ENCODE data around the gene ENPEP. TPM values are rescaled to one million over a fixed set of nuclear protein-coding genes. Genes with fewer than 3 reads are reported as not detected.

Gene ENPEP
- total RNA-seq, 4 donors from 2014 or later, result 1.4 to 4.2 (median 2.1) TPM

- H3K4me1 ChIP-seq, result peaks cover 7 to 13% of the 10 kb centered on the region in 2 donors
- intact Hi-C loops (cut with DNase I; ENCODE audit: low total_unique reads), result no loop called here
- H3K9me3 ChIP-seq, result no peaks in the 10 kb centered on the region
- H3K36me3 ChIP-seq, result no peaks in the 10 kb centered on the region
- DNase-seq, result no peak
- in situ Hi-C loops (cut with MboI; ENCODE audit: low sequenced_read_pairs in 4 of 4), result no loop called here
- no peak for ATAC-seq
- no peaks in the 10 kb centered on the region for H3K27me3 ChIP-seq
- no peak overlapping the region for H3K4me3 ChIP-seq
- no peak for TF ChIP-seq POLR2A (IDR thresholded peaks at IDR 0.05)
- TF ChIP-seq, protein P1, sequence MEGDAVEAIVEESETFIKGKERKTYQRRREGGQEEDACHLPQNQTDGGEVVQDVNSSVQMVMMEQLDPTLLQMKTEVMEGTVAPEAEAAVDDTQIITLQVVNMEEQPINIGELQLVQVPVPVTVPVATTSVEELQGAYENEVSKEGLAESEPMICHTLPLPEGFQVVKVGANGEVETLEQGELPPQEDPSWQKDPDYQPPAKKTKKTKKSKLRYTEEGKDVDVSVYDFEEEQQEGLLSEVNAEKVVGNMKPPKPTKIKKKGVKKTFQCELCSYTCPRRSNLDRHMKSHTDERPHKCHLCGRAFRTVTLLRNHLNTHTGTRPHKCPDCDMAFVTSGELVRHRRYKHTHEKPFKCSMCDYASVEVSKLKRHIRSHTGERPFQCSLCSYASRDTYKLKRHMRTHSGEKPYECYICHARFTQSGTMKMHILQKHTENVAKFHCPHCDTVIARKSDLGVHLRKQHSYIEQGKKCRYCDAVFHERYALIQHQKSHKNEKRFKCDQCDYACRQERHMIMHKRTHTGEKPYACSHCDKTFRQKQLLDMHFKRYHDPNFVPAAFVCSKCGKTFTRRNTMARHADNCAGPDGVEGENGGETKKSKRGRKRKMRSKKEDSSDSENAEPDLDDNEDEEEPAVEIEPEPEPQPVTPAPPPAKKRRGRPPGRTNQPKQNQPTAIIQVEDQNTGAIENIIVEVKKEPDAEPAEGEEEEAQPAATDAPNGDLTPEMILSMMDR (IDR thresholded peaks at IDR 0.05 in 4 of 5, conservative IDR thresholded peaks at IDR 0.05 in 1 of 5), result no peak
- H3K27ac ChIP-seq, result no peak overlapping the region
Measured at GRCh38 chr4:110499126-110499525, 23.2 kb downstream of the ENPEP start.

DNA sequence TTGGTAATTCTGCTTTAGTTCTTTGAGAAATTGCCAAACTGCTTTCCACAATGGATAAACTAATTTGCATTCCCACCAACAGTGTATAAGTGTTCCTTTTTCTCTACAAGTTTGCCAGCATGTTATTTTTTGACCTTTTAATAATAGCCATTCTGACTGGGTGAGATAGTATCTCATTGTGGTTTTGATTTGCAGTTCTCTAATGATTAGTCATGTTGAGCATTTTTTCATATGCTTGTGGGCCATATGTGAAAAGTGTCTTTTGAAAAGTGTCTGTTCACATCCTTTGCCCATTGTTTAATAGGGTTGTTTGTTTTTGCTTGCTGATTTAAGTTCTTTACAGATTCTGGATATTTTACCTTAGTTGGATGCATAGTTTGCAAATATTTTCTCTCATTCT, 25.9 kb downstream of the ENPEP start:
- TF ChIP-seq, protein P1 (IDR thresholded peaks at IDR 0.05 in 4 of 5, conservative IDR thresholded peaks at IDR 0.05 in 1 of 5), result no peak
- no peak for TF ChIP-seq POLR2A (IDR thresholded peaks at IDR 0.05)
- Histone ChIP-seq H3K9me3 (no peaks in the 10 kb centered on the region), H3K36me3 (no peaks in the 10 kb centered on the region), H3K27ac (no peak overlapping the region), H3K27me3 (no peaks in the 10 kb centered on the region), H3K4me3 (no peak overlapping the region), H3K4me1 (peaks cover 10 to 20% of the 10 kb centered on the region in 2 donors)
- ATAC-seq (no peak), DNase-seq (no peak)
- in situ Hi-C loops (cut with MboI; ENCODE audit: low sequenced_read_pairs in 4 of 4) (loop anchor here in 3 of 4 donors (10.0 to 25.0 kb wide), 5 partner anchors 157 to 497 kb away; no protein-coding TSS in a partner anchor), intact Hi-C loops (cut with DNase I; ENCODE audit: low total_unique reads) (no loop called here)

GRCh38 chr4:110503270-110504083, 27.5 kb downstream of the ENPEP start:
- no peaks in the 10 kb centered on the region for H3K27me3 ChIP-seq
- H3K4me1 ChIP-seq, result peaks cover 10 to 20% of the 10 kb centered on the region in 2 donors
- in situ Hi-C loops (cut with MboI; ENCODE audit: low sequenced_read_pairs in 4 of 4) (loop anchor here in 3 of 4 donors (10.0 to 25.0 kb wide), 5 partner anchors 159 to 499 kb away; no protein-coding TSS in a partner anchor), intact Hi-C loops (cut with DNase I; ENCODE audit: low total_unique reads) (no loop called here)
- TF ChIP-seq POLR2A (IDR thresholded peaks at IDR 0.05), result no peak
- TF ChIP-seq, protein P1 (IDR thresholded peaks at IDR 0.05 in 4 of 5, conservative IDR thresholded peaks at IDR 0.05 in 1 of 5), result no peak
- peak overlapping the region; percentile 1 to 77 (median 67) for H3K27ac ChIP-seq
- ATAC-seq (peak; percentile 88 to 90), DNase-seq (peak in 1 of 2 donors; percentile 41)
- no peaks in the 10 kb centered on the region for H3K9me3 ChIP-seq
- peak overlapping the region in 3 of 4 donors; percentile 22 to 31 (median 29) for H3K4me3 ChIP-seq
- no peaks in the 10 kb centered on the region for H3K36me3 ChIP-seq

DNA sequence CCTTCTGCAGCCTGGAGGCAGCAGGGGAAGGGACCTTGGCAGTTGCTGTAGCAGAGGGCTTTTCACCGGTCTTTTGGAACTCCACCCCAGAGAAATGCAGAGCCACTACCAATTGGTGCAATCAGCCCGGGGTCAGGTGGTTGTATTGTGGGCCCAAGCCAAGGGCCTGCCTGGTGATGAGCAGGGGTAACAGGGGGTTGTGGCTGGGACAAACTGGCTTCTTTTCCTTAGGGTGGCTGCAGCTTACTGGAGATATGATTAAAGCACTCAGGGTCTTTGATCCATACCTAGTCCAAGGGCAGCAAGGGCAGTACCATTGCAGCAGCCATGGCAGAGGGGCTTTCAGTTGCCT, 28.1 kb downstream of the ENPEP start:
- DNase-seq, result no peak
- H3K27ac ChIP-seq, result peak overlapping the region in 3 of 4 donors; percentile 63 to 77 (median 71)
- H3K4me3 ChIP-seq, result peak overlapping the region in 3 of 4 donors; percentile 22 to 31 (median 29)
- H3K36me3 ChIP-seq, result no peaks in the 10 kb centered on the region
- H3K4me1 ChIP-seq, result peaks cover 10 to 20% of the 10 kb centered on the region in 2 donors
- in situ Hi-C loops (cut with MboI; ENCODE audit: low sequenced_read_pairs in 4 of 4), result loop anchor here in 3 of 4 donors (10.0 to 25.0 kb wide), 5 partner anchors 159 to 499 kb away; no protein-coding TSS in a partner anchor
- H3K9me3 ChIP-seq, result no peaks in the 10 kb centered on the region
- H3K27me3 ChIP-seq, result no peaks in the 10 kb centered on the region
- peak in 1 of 2 donors; percentile 3 for ATAC-seq
- intact Hi-C loops (cut with DNase I; ENCODE audit: low total_unique reads), result no loop called here
- TF ChIP-seq, protein P1 (IDR thresholded peaks at IDR 0.05 in 4 of 5, conservative IDR thresholded peaks at IDR 0.05 in 1 of 5), result no peak
- TF ChIP-seq POLR2A (IDR thresholded peaks at IDR 0.05), result no peak
